ENCODE measurements around the gene ZNF423.

ZNF423 gene

GRCh38 chr16:49527611-49528010 is 328.3 kb downstream of the ZNF423 start:
- in situ Hi-C loops (cut with HindIII; ENCODE audit: low pct_unique_long_range_greater_than_20kb, low sequenced_read_pairs): no loop called here
- no peak for DNase-seq (ENCODE audit: low read depth in 1 of 2, low spot score in 1 of 2)
- TF ChIP-seq JUND (IDR thresholded peaks at IDR 0.05; ENCODE audit: low read depth): no peak

- no peak for DNase-seq (ENCODE audit: low read depth in 1 of 2, low spot score in 1 of 2)
- in situ Hi-C loops (cut with HindIII; ENCODE audit: low pct_unique_long_range_greater_than_20kb, low sequenced_read_pairs): no loop called here
- TF ChIP-seq JUND (IDR thresholded peaks at IDR 0.05; ENCODE audit: low read depth): no peak
Observed at GRCh38 chr16:49526860-49527365, 329.0 kb downstream of the ZNF423 start.

- no peak for DNase-seq (ENCODE audit: low read depth in 1 of 2, low spot score in 1 of 2)
- no peak for TF ChIP-seq JUND (IDR thresholded peaks at IDR 0.05; ENCODE audit: low read depth)
- in situ Hi-C loops (cut with HindIII; ENCODE audit: low pct_unique_long_range_greater_than_20kb, low sequenced_read_pairs): no loop called here
Observed at GRCh38 chr16:49524947-49525315, 331.0 kb downstream of the ZNF423 start.

DNA sequence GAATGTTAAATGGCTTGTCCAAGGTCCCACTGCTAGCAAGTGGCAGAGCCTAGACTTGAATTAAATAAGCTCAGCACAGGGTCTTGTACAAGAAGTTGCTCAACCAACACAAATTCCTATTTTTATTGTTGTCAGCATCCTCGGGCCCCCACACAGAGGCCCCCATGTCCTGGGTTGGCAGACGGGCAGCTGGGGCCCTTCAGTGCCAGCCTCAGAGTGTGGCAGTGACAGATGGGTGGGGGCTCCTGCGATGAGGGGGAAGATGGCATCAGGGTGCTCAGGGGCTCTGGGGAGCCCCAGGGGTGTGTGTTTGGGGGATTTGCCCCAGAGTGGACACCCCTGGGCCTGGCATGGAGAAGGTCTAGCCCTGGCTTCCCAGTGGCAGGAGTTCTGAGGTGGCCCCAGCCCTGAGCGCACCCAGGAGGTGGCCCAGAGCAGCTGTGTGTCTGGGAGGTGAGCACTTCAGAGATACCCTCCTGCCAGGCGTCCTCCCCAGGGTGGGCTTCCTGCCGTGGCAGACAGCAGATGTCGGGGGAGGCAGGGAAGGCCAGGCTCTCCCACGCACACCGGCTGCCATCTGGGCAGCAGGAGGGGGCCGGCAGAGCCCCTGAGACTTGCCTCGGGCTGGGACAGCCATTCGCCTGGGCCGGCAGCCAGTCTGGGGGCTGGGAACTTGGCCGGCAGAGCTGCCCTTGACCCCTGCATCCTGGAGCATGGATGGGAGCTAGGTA is 331.5 kb downstream of the ZNF423 start:
- no peak for TF ChIP-seq JUND (IDR thresholded peaks at IDR 0.05; ENCODE audit: low read depth)
- no peak for DNase-seq (ENCODE audit: low read depth in 1 of 2, low spot score in 1 of 2)
- in situ Hi-C loops (cut with HindIII; ENCODE audit: low pct_unique_long_range_greater_than_20kb, low sequenced_read_pairs): no loop called here

GRCh38 chr16:49523435-49524159 is 332.3 kb downstream of the ZNF423 start:
- in situ Hi-C loops (cut with HindIII; ENCODE audit: low pct_unique_long_range_greater_than_20kb, low sequenced_read_pairs): no loop called here
- no peak for DNase-seq (ENCODE audit: low read depth in 1 of 2, low spot score in 1 of 2)

DNA sequence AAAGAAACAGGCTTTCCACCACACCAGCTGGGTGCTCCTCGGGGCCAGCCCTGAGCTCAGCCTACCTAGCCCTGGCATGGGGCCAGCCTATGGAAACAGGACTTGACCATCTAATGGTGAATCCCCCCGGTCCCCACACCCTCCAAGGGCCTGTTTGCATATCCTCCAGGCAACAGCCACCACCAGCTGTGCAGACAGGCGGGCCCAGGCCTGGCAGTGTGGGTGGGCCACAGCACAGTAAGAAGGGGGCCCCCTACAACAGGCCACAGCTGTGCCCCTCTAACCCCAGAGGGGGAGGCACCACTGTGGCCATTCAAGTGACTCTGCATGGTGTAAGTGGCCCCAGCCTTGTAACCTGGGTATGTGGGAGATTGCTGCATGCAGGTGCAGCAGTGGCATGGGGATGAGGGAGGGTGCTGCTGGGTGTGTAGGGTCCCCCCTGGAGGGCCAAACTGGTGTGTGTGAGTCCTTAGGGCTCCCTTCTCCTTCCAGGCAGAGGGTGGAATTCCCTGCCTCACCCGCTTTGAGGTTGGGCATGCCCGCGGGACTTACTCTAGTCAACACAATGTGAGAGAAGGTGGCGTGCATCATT is 334.1 kb downstream of the ZNF423 start:
- no peak for DNase-seq (ENCODE audit: low read depth in 1 of 2, low spot score in 1 of 2)
- in situ Hi-C loops (cut with HindIII; ENCODE audit: low pct_unique_long_range_greater_than_20kb, low sequenced_read_pairs): no loop called here

More at GRCh38 chr16:49523435-49524159, 332.3 kb downstream of the ZNF423 start:
- no peak for TF ChIP-seq JUND (IDR thresholded peaks at IDR 0.05; ENCODE audit: low read depth)

GRCh38 chr16:49520492-49521038 is 335.3 kb downstream of the ZNF423 start:
- in situ Hi-C loops (cut with HindIII; ENCODE audit: low pct_unique_long_range_greater_than_20kb, low sequenced_read_pairs): no loop called here
- no peak for DNase-seq (ENCODE audit: low read depth in 1 of 2, low spot score in 1 of 2)
- no peak for TF ChIP-seq JUND (IDR thresholded peaks at IDR 0.05; ENCODE audit: low read depth)

More for the DNA sequence above, 334.1 kb downstream of the ZNF423 start:
- no peak for TF ChIP-seq JUND (IDR thresholded peaks at IDR 0.05; ENCODE audit: low read depth)

DNA sequence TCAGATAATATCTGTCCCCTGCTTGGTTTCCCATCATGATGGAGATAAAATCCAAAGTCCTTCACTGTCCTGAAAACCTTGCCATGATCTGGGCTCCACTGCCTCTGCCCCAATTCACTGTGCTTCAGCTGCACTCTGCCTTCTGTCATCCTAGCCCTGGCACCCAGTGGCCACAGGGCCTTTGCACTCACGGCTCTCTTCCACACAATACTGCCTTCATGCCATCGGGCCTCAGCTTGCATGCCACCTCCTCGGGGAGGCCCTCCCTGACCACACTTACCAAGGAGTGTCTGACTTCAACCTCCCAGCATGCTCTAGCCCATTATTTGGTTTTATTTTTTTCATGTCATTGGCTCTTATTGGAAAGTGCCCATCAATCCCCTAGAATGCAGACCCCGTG is 336.2 kb downstream of the ZNF423 start:
- no peak for DNase-seq (ENCODE audit: low read depth in 1 of 2, low spot score in 1 of 2)
- in situ Hi-C loops (cut with HindIII; ENCODE audit: low pct_unique_long_range_greater_than_20kb, low sequenced_read_pairs): no loop called here
- TF ChIP-seq JUND (IDR thresholded peaks at IDR 0.05; ENCODE audit: low read depth): no peak

DNA sequence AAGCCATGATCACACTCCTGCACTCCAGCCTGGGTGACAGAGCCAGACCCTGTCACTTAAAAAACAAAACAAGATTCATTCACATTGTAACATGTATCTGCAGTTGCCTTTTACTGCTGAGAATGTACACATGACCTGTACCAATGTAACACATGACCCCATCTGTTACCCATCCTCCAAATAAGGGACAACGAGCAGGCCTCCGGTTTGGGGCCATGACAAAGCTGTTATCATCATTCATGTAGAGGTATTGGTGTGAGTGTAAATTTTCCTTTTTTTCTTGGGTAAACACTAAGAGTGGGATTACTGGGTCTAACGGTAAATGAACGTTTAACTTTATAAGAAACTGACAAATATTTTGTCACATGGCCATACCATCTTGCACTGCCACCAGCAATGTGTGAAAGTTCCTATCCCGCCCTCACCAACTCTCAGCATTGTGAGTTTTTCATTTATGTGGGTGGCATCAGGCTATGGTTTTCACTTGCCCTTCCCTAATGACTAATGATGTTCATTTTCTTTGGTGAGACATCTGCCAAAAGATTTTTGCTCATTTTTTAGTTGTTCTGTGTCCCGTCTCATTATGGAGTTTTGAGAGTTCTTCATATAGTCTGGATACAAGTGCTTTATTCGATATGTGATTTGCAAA is 336.8 kb downstream of the ZNF423 start:
- TF ChIP-seq JUND (IDR thresholded peaks at IDR 0.05; ENCODE audit: low read depth): no peak
- in situ Hi-C loops (cut with HindIII; ENCODE audit: low pct_unique_long_range_greater_than_20kb, low sequenced_read_pairs): no loop called here
- no peak for DNase-seq (ENCODE audit: low read depth in 1 of 2, low spot score in 1 of 2)

DNA sequence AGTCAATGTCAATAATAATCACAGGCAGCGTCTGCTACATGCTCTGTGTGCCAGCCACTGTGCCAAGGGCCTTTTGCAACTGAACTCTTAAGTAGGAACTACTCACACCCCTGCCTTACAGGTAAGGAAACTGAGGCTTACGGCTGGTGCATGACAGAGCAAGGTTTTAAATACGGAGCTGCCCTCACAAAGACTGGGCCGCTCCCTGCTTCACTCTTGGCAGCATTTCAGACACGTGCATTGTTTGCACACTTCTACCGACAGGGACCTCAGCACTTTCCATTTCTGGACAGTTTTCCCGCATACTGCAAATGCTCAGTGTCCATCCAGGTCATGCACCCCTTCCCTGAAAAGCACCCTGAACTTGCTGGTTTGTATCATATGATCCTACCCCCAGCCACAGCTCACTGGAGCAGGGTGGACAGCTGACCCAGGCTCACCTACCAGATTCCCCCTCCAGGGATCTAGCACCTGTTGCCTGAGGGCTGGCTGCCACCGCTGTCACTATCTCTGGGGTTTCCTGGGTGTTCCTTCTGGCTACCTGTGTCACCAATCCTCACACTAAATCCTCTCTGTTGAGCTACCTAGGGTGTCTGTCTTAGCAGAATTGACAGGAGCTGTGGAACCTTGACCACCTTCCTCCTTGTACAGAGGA is 339.4 kb downstream of the ZNF423 start:
- no peak for DNase-seq (ENCODE audit: low read depth in 1 of 2, low spot score in 1 of 2)
- no peak for TF ChIP-seq JUND (IDR thresholded peaks at IDR 0.05; ENCODE audit: low read depth)
- in situ Hi-C loops (cut with HindIII; ENCODE audit: low pct_unique_long_range_greater_than_20kb, low sequenced_read_pairs): no loop called here

GRCh38 chr16:49515861-49516260 is 340.1 kb downstream of the ZNF423 start:
- no peak for DNase-seq (ENCODE audit: low read depth in 1 of 2, low spot score in 1 of 2)
- TF ChIP-seq JUND (IDR thresholded peaks at IDR 0.05; ENCODE audit: low read depth): no peak
- in situ Hi-C loops (cut with HindIII; ENCODE audit: low pct_unique_long_range_greater_than_20kb, low sequenced_read_pairs): no loop called here

DNA sequence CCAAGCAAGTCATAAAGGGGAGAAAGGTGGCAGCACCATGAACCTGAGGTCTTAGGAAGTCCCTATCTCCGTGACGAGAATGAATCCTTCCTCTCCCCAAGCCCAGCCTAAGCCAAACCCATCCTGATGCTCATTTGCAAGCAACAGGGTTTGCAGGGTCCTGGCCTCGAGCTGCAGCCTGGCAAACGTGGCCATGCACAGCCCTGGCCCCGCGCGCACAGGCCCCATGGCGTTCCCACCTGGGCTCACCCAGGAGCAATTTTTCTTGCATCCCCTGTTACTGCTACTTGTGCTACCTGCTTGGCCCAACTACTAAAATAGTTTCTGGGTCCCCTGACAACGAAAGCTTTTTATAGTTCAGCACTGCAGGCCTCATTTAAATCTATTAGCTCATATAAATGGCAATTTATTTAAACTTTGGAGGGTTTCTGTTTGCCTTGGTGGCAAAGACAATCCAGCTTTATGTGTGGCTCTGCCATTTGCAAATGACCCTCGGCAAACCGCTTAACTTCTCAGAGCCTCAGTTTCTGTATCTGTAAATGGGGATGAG is 340.8 kb downstream of the ZNF423 start:
- in situ Hi-C loops (cut with HindIII; ENCODE audit: low pct_unique_long_range_greater_than_20kb, low sequenced_read_pairs): no loop called here
- DNase-seq (ENCODE audit: low read depth in 1 of 2, low spot score in 1 of 2): no peak
- TF ChIP-seq JUND (IDR thresholded peaks at IDR 0.05; ENCODE audit: low read depth): no peak

Measured in T47D (cell line).